ENCODE measurements around the gene LPP.

DNA sequence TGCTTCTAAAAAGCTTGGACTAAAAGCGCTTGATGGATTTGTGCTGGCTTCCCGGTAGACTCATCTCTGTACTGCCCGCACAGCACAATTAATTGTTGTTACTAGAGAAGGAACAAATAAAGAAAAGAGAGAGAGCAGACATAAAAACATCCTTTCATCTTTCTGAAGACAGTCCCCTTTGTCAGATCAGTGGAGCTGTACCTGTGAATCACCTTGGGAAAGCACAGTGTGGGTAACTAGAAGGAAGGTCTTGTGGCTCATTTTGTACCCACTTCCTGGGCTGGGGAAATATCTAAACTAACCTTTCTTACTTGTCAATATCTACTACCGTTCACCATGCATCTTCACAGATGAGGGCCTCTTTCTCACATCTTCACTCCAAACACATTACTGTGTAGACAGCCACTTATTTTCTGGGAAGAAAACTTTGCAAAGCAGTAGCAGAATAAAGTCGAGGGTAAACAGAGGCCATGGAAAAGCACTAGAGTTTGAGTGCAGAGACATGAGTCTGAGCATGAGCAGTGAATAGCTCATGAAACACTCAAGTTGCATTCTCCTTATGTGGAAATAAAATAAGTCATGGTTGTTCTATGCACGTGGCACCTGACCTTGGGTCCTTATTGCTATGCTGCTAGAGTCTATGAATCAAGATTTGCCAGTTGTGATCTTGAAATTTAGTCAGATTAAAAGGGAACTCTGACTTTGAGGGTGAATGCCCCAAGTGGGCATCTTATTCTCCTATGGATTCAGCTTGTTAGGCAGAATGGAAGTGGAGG, 169.3 kb downstream of the LPP start:
- TF ChIP-seq, protein P1, sequence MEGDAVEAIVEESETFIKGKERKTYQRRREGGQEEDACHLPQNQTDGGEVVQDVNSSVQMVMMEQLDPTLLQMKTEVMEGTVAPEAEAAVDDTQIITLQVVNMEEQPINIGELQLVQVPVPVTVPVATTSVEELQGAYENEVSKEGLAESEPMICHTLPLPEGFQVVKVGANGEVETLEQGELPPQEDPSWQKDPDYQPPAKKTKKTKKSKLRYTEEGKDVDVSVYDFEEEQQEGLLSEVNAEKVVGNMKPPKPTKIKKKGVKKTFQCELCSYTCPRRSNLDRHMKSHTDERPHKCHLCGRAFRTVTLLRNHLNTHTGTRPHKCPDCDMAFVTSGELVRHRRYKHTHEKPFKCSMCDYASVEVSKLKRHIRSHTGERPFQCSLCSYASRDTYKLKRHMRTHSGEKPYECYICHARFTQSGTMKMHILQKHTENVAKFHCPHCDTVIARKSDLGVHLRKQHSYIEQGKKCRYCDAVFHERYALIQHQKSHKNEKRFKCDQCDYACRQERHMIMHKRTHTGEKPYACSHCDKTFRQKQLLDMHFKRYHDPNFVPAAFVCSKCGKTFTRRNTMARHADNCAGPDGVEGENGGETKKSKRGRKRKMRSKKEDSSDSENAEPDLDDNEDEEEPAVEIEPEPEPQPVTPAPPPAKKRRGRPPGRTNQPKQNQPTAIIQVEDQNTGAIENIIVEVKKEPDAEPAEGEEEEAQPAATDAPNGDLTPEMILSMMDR (IDR thresholded peaks at IDR 0.05; ENCODE audit: insufficient read depth, low read depth, low read length) = no peak
- no peak for TF ChIP-seq EZH2 (IDR thresholded peaks at IDR 0.05; ENCODE audit: insufficient read depth, low read length)
